Muscle of leg (tissue), 16 donors: ENCODE data around the gene CAMK2D. TPM values are rescaled to one million over a fixed set of nuclear protein-coding genes. Genes with fewer than 3 reads are reported as not detected.
"Not testable (repeated sequence)": the region's sequence is repeated elsewhere in the genome, so short reads cannot be mapped to it uniquely, and the experiment has no call there.

Source experiments
- DNase-seq: peaks from one replicate; pipeline ENCODE4 v3.0.0; 2013
- H3K27ac ChIP-seq: one replicate; pipeline ENCODE4 v1.5.1; 2013; ENCODE audit warnings: mild to moderate bottlenecking, low read length, control low read depth
- H3K27me3 ChIP-seq: one replicate; pipeline ENCODE4 v1.6.1; 2013; ENCODE audit warnings: low read length; ENCODE audit not compliant: control insufficient read depth, insufficient read depth
- H3K36me3 ChIP-seq: one replicate; pipeline ENCODE4 v1.6.1; 2013; ENCODE audit warnings: low read length; ENCODE audit not compliant: control insufficient read depth, insufficient read depth
- H3K4me1 ChIP-seq: one replicate; pipeline ENCODE4 v1.6.1; 2013; ENCODE audit warnings: low read length; ENCODE audit not compliant: control insufficient read depth, insufficient read depth
- H3K4me3 ChIP-seq: one replicate; pipeline ENCODE4 v1.5.1; 2013; ENCODE audit warnings: low read length, control low read depth
- H3K9me3 ChIP-seq: replicated peaks from 2 replicates; pipeline ENCODE4 v1.6.1; 2013; ENCODE audit warnings: low read depth, low read length; ENCODE audit not compliant: control insufficient read depth
- WGBS: methylation state at CpG from one replicate; pipeline ENCODE4 v1.1.5; 2013; ENCODE audit warnings: missing lambda C conversion rate; ENCODE audit not compliant: insufficient coverage; 5-methylcytosine and 5-hydroxymethylcytosine counted together
- long read RNA-seq, 11 donors: transcript quantifications; one replicate each; lab custom pipeline, GENCODE V29; 2026
- polyA plus RNA-seq, 8 donors: library from polyadenylated mRNA; unstranded; fragments of 120-200 nt; gene quantifications; one replicate each; pipeline versions ENCODE4 v1.2.1 to v1.2.3, GENCODE V29; 2013; ENCODE audit warnings: inconsistent platforms in 1 of 8, low replicate concordance in 1 of 8; ENCODE audit not compliant: insufficient read length in 8 of 8, insufficient read depth in 1 of 8
- total RNA-seq: library from RNA; stranded (reverse); fragments of 120-200 nt; gene quantifications from one replicate; pipeline ENCODE4 v1.2.4, GENCODE V29; 2013

CAMK2D gene
- total RNA-seq (134 TPM), polyA plus RNA-seq (100 to 1,000 TPM; 115 to 183 (median 157) TPM)
- long read RNA-seq, donor 1 = 0 reads
- long read RNA-seq, donor 2 = 0 reads
- long read RNA-seq, donor 3, full-length matches to known transcripts = 4 of 14 reads
- long read RNA-seq, donor 3, partial matches to known transcripts = 0 of 14 reads
- long read RNA-seq, donor 3, other reads (novel, unspliced or antisense) = 10 of 14 reads
- long read RNA-seq, donor 4, full-length matches to known transcripts = 7 of 7 reads
- long read RNA-seq, donor 4, partial matches to known transcripts = 0 of 7 reads
- long read RNA-seq, donor 4, other reads (novel, unspliced or antisense) = 0 of 7 reads
- long read RNA-seq, donor 5, full-length matches to known transcripts = 7 of 19 reads
- long read RNA-seq, donor 5, partial matches to known transcripts = 0 of 19 reads
- long read RNA-seq, donor 5, other reads (novel, unspliced or antisense) = 12 of 19 reads
- long read RNA-seq, donor 6, full-length matches to known transcripts = 4 of 24 reads
- long read RNA-seq, donor 6, partial matches to known transcripts = 0 of 24 reads
- long read RNA-seq, donor 6, other reads (novel, unspliced or antisense) = 20 of 24 reads
- long read RNA-seq, donor 7, full-length matches to known transcripts = 5 of 18 reads
- long read RNA-seq, donor 7, partial matches to known transcripts = 0 of 18 reads
- long read RNA-seq, donor 7, other reads (novel, unspliced or antisense) = 13 of 18 reads
- long read RNA-seq, donor 8, full-length matches to known transcripts = 4 of 4 reads
- long read RNA-seq, donor 8, partial matches to known transcripts = 0 of 4 reads
- long read RNA-seq, donor 8, other reads (novel, unspliced or antisense) = 0 of 4 reads
- long read RNA-seq, donor 9, partial matches to known transcripts = 0 of 9 reads
- long read RNA-seq, donor 9, other reads (novel, unspliced or antisense) = 8 of 9 reads
- long read RNA-seq, donor 10, full-length matches to known transcripts = 7 of 19 reads
- long read RNA-seq, donor 10, partial matches to known transcripts = 0 of 19 reads
- long read RNA-seq, donor 10, other reads (novel, unspliced or antisense) = 12 of 19 reads
- long read RNA-seq, donor 11, full-length matches to known transcripts = 6 of 19 reads
- long read RNA-seq, donor 11, partial matches to known transcripts = 0 of 19 reads
- long read RNA-seq, donor 11, other reads (novel, unspliced or antisense) = 13 of 19 reads

- H3K36me3 ChIP-seq = no peaks in the 10 kb centered on the region
- H3K27ac ChIP-seq = peak within 1 kb of the TSS; percentile 96
- H3K4me1 ChIP-seq = no peaks in the 10 kb centered on the region
- H3K9me3 ChIP-seq = no peaks in the 10 kb centered on the region
- H3K27me3 ChIP-seq = no peaks in the 10 kb centered on the region
- DNase-seq = peak; percentile 98
- WGBS = under 1% methylated on average over 43 of the region's 50 CpGs
- peak within 1 kb of the TSS; percentile 95 for H3K4me3 ChIP-seq
Observed at GRCh38 chr4:113761620-113762185, at the start of gene CAMK2D. Gene CAMK2D, minus strand, starts transcription at chr4:113761738. Its CDS starts 670 bp downstream, at chr4:113761068.

- Histone ChIP-seq H3K36me3 (no peaks in the 10 kb centered on the region), H3K27me3 (no peaks in the 10 kb centered on the region), H3K27ac (no peak overlapping the region), H3K4me1 (no peaks in the 10 kb centered on the region), H3K9me3 (no peaks in the 10 kb centered on the region), H3K4me3 (no peak overlapping the region)
- DNase-seq = no peak
- WGBS = no CpG with 5 or more reads among the region's 2 CpGs
Observed at GRCh38 chr4:113810906-113811305, 49.4 kb upstream of the CAMK2D start.

- DNase-seq = peak; percentile 42
- Histone ChIP-seq H3K9me3 (no peaks in the 10 kb centered on the region), H3K27me3 (no peaks in the 10 kb centered on the region), H3K4me3 (no peak overlapping the region), H3K4me1 (no peaks in the 10 kb centered on the region), H3K27ac (no peak overlapping the region), H3K36me3 (no peaks in the 10 kb centered on the region)
- 91% methylated on average over 4 of the region's 5 CpGs for WGBS
Observed at GRCh38 chr4:113809311-113809710, 47.8 kb upstream of the CAMK2D start.

- Histone ChIP-seq H3K4me1 (no peaks in the 10 kb centered on the region), H3K9me3 (peaks cover 5% of the 10 kb centered on the region), H3K4me3 (no peak overlapping the region), H3K36me3 (no peaks in the 10 kb centered on the region), H3K27me3 (no peaks in the 10 kb centered on the region), H3K27ac (no peak overlapping the region)
- no peak for DNase-seq
Observed at GRCh38 chr4:113806850-113807249, 45.3 kb upstream of the CAMK2D start.

- no peak overlapping the region for H3K27ac ChIP-seq
- H3K9me3 ChIP-seq = peaks cover 5% of the 10 kb centered on the region
- no peaks in the 10 kb centered on the region for H3K4me1 ChIP-seq
- DNase-seq = no peak
- no peaks in the 10 kb centered on the region for H3K27me3 ChIP-seq
- H3K4me3 ChIP-seq = no peak overlapping the region
- no peaks in the 10 kb centered on the region for H3K36me3 ChIP-seq
Observed at GRCh38 chr4:113801882-113802281, 40.3 kb upstream of the CAMK2D start.

GRCh38 chr4:113796381-113796780 lies 34.8 kb upstream of the CAMK2D start:
- peaks cover 12% of the 10 kb centered on the region for H3K9me3 ChIP-seq
- H3K27me3 ChIP-seq, H3K27ac ChIP-seq, H3K36me3 ChIP-seq, H3K4me1 ChIP-seq, DNase-seq, H3K4me3 ChIP-seq: not testable (repeated sequence)
- WGBS = 94% methylated on average over 22 of the region's 24 CpGs

- H3K4me3 ChIP-seq = no peak overlapping the region
- H3K27me3 ChIP-seq = no peaks in the 10 kb centered on the region
- WGBS = no CpG with 5 or more reads among the region's 1 CpG
- no peaks in the 10 kb centered on the region for H3K36me3 ChIP-seq
- no peak overlapping the region for H3K27ac ChIP-seq
- DNase-seq = peak; percentile 70
- no peaks in the 10 kb centered on the region for H3K4me1 ChIP-seq
- H3K9me3 ChIP-seq = peaks cover 10% of the 10 kb centered on the region
Observed at GRCh38 chr4:113790478-113790877, 28.9 kb upstream of the CAMK2D start.

GRCh38 chr4:113788888-113789287 lies 27.4 kb upstream of the CAMK2D start:
- no peak for DNase-seq
- Histone ChIP-seq H3K36me3 (no peaks in the 10 kb centered on the region), H3K4me3 (no peak overlapping the region), H3K4me1 (no peaks in the 10 kb centered on the region), H3K9me3 (peaks cover 10% of the 10 kb centered on the region), H3K27ac (no peak overlapping the region), H3K27me3 (no peaks in the 10 kb centered on the region)

- DNase-seq = no peak
- H3K4me1 ChIP-seq = no peaks in the 10 kb centered on the region
- no peak overlapping the region for H3K4me3 ChIP-seq
- H3K9me3 ChIP-seq = no peaks in the 10 kb centered on the region
- no peaks in the 10 kb centered on the region for H3K36me3 ChIP-seq
- no peaks in the 10 kb centered on the region for H3K27me3 ChIP-seq
- H3K27ac ChIP-seq = no peak overlapping the region
- no CpG with 5 or more reads among the region's 2 CpGs for WGBS
Observed at GRCh38 chr4:113785781-113786180, 24.2 kb upstream of the CAMK2D start.
